ENCODE results near the gene KDELR1.

The KDELR1 gene

GRCh38 chr19:48354332-48354992, 36.9 kb downstream of the KDELR1 start:
- no peaks in the 10 kb centered on the region for H3K36me3 ChIP-seq (ENCODE audit: control insufficient read depth, insufficient read depth, low read length)
- WGBS, 2 experiments (ENCODE audit: insufficient coverage in 2 of 2): 75 to 84% methylated on average over 12 to 15 of the region's 15 CpGs
- no peaks in the 10 kb centered on the region for H3K9me3 ChIP-seq (ENCODE audit: control insufficient read depth, low read length)
- no peak overlapping the region for H3K4me3 ChIP-seq (ENCODE audit: extremely low read depth, insufficient read depth, low read length, poor library complexity, severe bottlenecking)
- H3K4me1 ChIP-seq (ENCODE audit: control insufficient read depth, insufficient read depth, low read length, poor library complexity, severe bottlenecking): peaks cover 15% of the 10 kb centered on the region
- H3K27ac ChIP-seq (ENCODE audit: low read depth, low read length, severe bottlenecking): peak overlapping the region; percentile 8

- Histone ChIP-seq H3K27ac (ENCODE audit: low read depth, low read length, severe bottlenecking) (no peak overlapping the region), H3K4me1 (ENCODE audit: control insufficient read depth, insufficient read depth, low read length, poor library complexity, severe bottlenecking) (peaks cover 15% of the 10 kb centered on the region), H3K36me3 (ENCODE audit: control insufficient read depth, insufficient read depth, low read length) (no peaks in the 10 kb centered on the region), H3K4me3 (ENCODE audit: extremely low read depth, insufficient read depth, low read length, poor library complexity, severe bottlenecking) (no peak overlapping the region), H3K9me3 (ENCODE audit: control insufficient read depth, low read length) (no peaks in the 10 kb centered on the region)
- WGBS, 2 experiments (ENCODE audit: insufficient coverage in 2 of 2): 79 to 83% methylated on average over 3 to 4 of the region's 5 CpGs
These were observed 37.7 kb downstream of the KDELR1 start for GRCh38 chr19:48353677-48354076.

- no peak overlapping the region for H3K27ac ChIP-seq (ENCODE audit: low read depth, low read length, severe bottlenecking)
- H3K4me3 ChIP-seq (ENCODE audit: extremely low read depth, insufficient read depth, low read length, poor library complexity, severe bottlenecking): no peak overlapping the region
- H3K9me3 ChIP-seq (ENCODE audit: control insufficient read depth, low read length): no peaks in the 10 kb centered on the region
- H3K4me1 ChIP-seq (ENCODE audit: control insufficient read depth, insufficient read depth, low read length, poor library complexity, severe bottlenecking): peaks cover 15% of the 10 kb centered on the region
- H3K36me3 ChIP-seq (ENCODE audit: control insufficient read depth, insufficient read depth, low read length): no peaks in the 10 kb centered on the region
- WGBS, 2 experiments (ENCODE audit: insufficient coverage in 2 of 2): 53 to 56% methylated on average over 7 to 8 of the region's 8 CpGs
These were observed 40.0 kb downstream of the KDELR1 start for GRCh38 chr19:48351341-48351752.

GRCh38 chr19:48350856-48351255, 40.5 kb downstream of the KDELR1 start:
- Histone ChIP-seq H3K36me3 (ENCODE audit: control insufficient read depth, insufficient read depth, low read length) (no peaks in the 10 kb centered on the region), H3K4me3 (ENCODE audit: extremely low read depth, insufficient read depth, low read length, poor library complexity, severe bottlenecking) (no peak overlapping the region), H3K27ac (ENCODE audit: low read depth, low read length, severe bottlenecking) (no peak overlapping the region), H3K9me3 (ENCODE audit: control insufficient read depth, low read length) (no peaks in the 10 kb centered on the region), H3K4me1 (ENCODE audit: control insufficient read depth, insufficient read depth, low read length, poor library complexity, severe bottlenecking) (peaks cover 15% of the 10 kb centered on the region)
- 96% methylated on average over 5 of the region's 5 CpGs for WGBS, 2 experiments (ENCODE audit: insufficient coverage in 2 of 2)

GRCh38 chr19:48348737-48349136, 42.6 kb downstream of the KDELR1 start:
- Histone ChIP-seq H3K4me3 (ENCODE audit: extremely low read depth, insufficient read depth, low read length, poor library complexity, severe bottlenecking) (no peak overlapping the region), H3K36me3 (ENCODE audit: control insufficient read depth, insufficient read depth, low read length) (no peaks in the 10 kb centered on the region), H3K27ac (ENCODE audit: low read depth, low read length, severe bottlenecking) (no peak overlapping the region), H3K9me3 (ENCODE audit: control insufficient read depth, low read length) (no peaks in the 10 kb centered on the region), H3K4me1 (ENCODE audit: control insufficient read depth, insufficient read depth, low read length, poor library complexity, severe bottlenecking) (peaks cover 1% of the 10 kb centered on the region)
- 83 to 98% methylated on average over 3 to 6 of the region's 7 CpGs for WGBS, 2 experiments (ENCODE audit: insufficient coverage in 2 of 2)

- H3K36me3 ChIP-seq (ENCODE audit: control insufficient read depth, insufficient read depth, low read length): no peaks in the 10 kb centered on the region
- 90 to 92% methylated on average over 5 of the region's 5 CpGs for WGBS, 2 experiments (ENCODE audit: insufficient coverage in 2 of 2)
- no peaks in the 10 kb centered on the region for H3K9me3 ChIP-seq (ENCODE audit: control insufficient read depth, low read length)
- no peaks in the 10 kb centered on the region for H3K4me1 ChIP-seq (ENCODE audit: control insufficient read depth, insufficient read depth, low read length, poor library complexity, severe bottlenecking)
- no peak overlapping the region for H3K4me3 ChIP-seq (ENCODE audit: extremely low read depth, insufficient read depth, low read length, poor library complexity, severe bottlenecking)
- no peak overlapping the region for H3K27ac ChIP-seq (ENCODE audit: low read depth, low read length, severe bottlenecking)
These were observed 43.3 kb downstream of the KDELR1 start for GRCh38 chr19:48348045-48348444.

- WGBS, 2 experiments (ENCODE audit: insufficient coverage in 2 of 2): 67 to 100% methylated on average over 1 to 2 of the region's 2 CpGs
These were observed 45.2 kb downstream of the KDELR1 start for GRCh38 chr19:48346191-48346590.

GRCh38 chr19:48344892-48345291, 46.5 kb downstream of the KDELR1 start:
- Histone ChIP-seq H3K4me1 (ENCODE audit: control insufficient read depth, insufficient read depth, low read length, poor library complexity, severe bottlenecking) (no peaks in the 10 kb centered on the region), H3K9me3 (ENCODE audit: control insufficient read depth, low read length) (no peaks in the 10 kb centered on the region), H3K4me3 (ENCODE audit: extremely low read depth, insufficient read depth, low read length, poor library complexity, severe bottlenecking) (no peak overlapping the region), H3K27ac (ENCODE audit: low read depth, low read length, severe bottlenecking) (no peak overlapping the region), H3K36me3 (ENCODE audit: control insufficient read depth, insufficient read depth, low read length) (no peaks in the 10 kb centered on the region)
- 92 to 93% methylated on average over 6 of the region's 6 CpGs for WGBS, 2 experiments (ENCODE audit: insufficient coverage in 2 of 2)

More at GRCh38 chr19:48346191-48346590, 45.2 kb downstream of the KDELR1 start:
- no peaks in the 10 kb centered on the region for H3K4me1 ChIP-seq (ENCODE audit: control insufficient read depth, insufficient read depth, low read length, poor library complexity, severe bottlenecking)
- no peak overlapping the region for H3K27ac ChIP-seq (ENCODE audit: low read depth, low read length, severe bottlenecking)
- no peak overlapping the region for H3K4me3 ChIP-seq (ENCODE audit: extremely low read depth, insufficient read depth, low read length, poor library complexity, severe bottlenecking)
- no peaks in the 10 kb centered on the region for H3K9me3 ChIP-seq (ENCODE audit: control insufficient read depth, low read length)
- H3K36me3 ChIP-seq (ENCODE audit: control insufficient read depth, insufficient read depth, low read length): no peaks in the 10 kb centered on the region

GRCh38 chr19:48342841-48343540, 48.4 kb downstream of the KDELR1 start:
- H3K36me3 ChIP-seq (ENCODE audit: control insufficient read depth, insufficient read depth, low read length): no peaks in the 10 kb centered on the region
- no peak overlapping the region for H3K27ac ChIP-seq (ENCODE audit: low read depth, low read length, severe bottlenecking)
- WGBS, 2 experiments (ENCODE audit: insufficient coverage in 2 of 2): 94 to 95% methylated on average over 18 to 22 of the region's 23 CpGs
- H3K4me3 ChIP-seq (ENCODE audit: extremely low read depth, insufficient read depth, low read length, poor library complexity, severe bottlenecking): no peak overlapping the region
- H3K9me3 ChIP-seq (ENCODE audit: control insufficient read depth, low read length): no peaks in the 10 kb centered on the region
- H3K4me1 ChIP-seq (ENCODE audit: control insufficient read depth, insufficient read depth, low read length, poor library complexity, severe bottlenecking): no peaks in the 10 kb centered on the region

GRCh38 chr19:48342414-48342738, 49.0 kb downstream of the KDELR1 start:
- Histone ChIP-seq H3K4me3 (ENCODE audit: extremely low read depth, insufficient read depth, low read length, poor library complexity, severe bottlenecking) (no peak overlapping the region), H3K36me3 (ENCODE audit: control insufficient read depth, insufficient read depth, low read length) (no peaks in the 10 kb centered on the region), H3K9me3 (ENCODE audit: control insufficient read depth, low read length) (no peaks in the 10 kb centered on the region), H3K27ac (ENCODE audit: low read depth, low read length, severe bottlenecking) (no peak overlapping the region), H3K4me1 (ENCODE audit: control insufficient read depth, insufficient read depth, low read length, poor library complexity, severe bottlenecking) (no peaks in the 10 kb centered on the region)
- WGBS, 2 experiments (ENCODE audit: insufficient coverage in 2 of 2): 83 to 84% methylated on average over 20 of the region's 20 CpGs
